ENCODE measurements around the gene CPT1B. TPM values are rescaled to one million over a fixed set of nuclear protein-coding genes. Genes with fewer than 3 reads are reported as not detected.
A peak's percentile ranks its signal among the peaks of the same experiment; 100 is the strongest.

Gene CPT1B
- total RNA-seq, 1 donor from 2014 or later: 2.1 TPM

DNA sequence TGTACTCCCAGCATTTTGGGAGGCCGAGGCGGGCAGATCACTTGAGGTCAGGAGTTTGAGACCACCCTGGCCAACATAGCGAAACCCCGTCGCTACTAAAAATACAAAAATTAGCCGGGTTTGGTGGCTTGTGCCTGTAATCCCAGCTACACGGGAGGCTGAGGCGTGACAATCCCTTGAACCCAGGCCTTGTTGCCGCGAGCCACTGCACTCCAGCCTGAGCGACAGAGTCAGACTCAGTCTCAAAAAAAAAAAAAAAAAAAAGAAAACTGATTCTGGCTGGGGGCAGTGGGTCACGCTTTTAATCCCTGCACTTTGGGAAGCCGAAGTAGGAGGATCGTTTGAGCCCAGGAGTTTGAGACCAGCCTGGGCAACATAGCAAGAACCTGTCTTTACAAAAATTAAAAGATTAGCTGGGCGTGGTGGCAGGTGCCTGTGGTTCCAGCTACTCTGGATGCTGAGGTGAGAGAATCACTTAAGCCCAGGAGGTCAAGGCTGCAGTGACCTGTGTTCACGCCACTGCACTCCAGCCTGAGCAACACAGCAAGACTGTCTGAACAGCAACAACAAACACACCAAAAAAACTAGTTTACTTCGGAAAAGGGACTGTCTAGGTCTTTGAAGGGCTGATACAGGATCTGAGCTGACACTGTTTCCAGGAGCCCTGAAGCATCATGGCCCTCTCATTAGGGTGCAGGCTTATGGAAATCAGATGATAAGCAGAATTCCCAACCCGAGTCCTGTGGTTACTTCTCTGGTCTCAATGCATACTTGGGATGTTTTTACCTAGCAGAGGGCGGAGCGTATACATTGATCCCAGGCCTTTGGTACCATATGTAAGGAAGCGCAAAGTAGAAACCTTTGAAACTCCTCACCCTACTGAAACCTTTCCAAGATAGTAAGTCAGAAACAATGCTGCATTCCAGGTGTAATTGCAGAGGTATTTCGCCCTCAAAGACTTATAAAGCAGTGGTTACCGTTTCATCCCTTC, 6.2 kb upstream of the CPT1B start:
- Histone ChIP-seq H3K4me3 (ENCODE audit: low read depth, low read length) (no peak overlapping the region), H3K36me3 (ENCODE audit: control insufficient read depth, insufficient read depth, low read length) (no peaks in the 10 kb centered on the region), H3K27me3 (ENCODE audit: control insufficient read depth, insufficient read depth, low read length) (peaks cover under 1% of the 10 kb centered on the region)
- TF ChIP-seq CTCF (IDR thresholded peaks at IDR 0.05; ENCODE audit: insufficient read depth, low read length, poor library complexity, severe bottlenecking): no peak
- no peak for DNase-seq (ENCODE audit: low read depth)

DNA sequence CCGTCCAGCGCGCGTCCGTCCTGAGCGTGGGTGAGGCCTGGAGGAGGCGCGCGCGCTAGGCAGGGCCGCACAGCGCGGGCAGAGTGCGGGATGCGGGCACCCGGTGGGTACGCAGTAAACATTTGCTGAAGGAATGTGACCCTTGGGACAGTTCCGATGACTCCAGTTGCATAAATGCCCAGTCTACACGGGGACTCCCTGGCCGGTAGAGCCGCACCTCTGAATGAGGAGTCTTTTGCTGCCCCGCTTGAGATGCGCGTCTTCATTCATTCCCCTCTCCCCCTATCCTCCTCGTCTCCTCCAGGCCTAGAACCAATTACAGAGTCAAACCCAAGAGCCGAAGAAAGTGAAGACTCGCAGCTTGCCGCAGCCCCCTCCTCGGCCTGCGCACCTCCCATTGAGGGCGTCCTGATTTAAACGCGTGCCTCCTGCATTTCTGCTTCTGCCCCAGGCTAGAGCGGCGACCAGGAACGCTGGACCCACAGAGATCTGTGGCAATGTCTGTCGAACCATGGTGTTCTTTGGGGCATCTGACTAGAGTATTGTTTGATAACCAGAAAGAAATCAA, 5.2 kb upstream of the CPT1B start:
- Histone ChIP-seq H3K27me3 (ENCODE audit: control insufficient read depth, insufficient read depth, low read length) (peaks cover 6% of the 10 kb centered on the region), H3K4me3 (ENCODE audit: low read depth, low read length) (peak overlapping the region; percentile 83), H3K36me3 (ENCODE audit: control insufficient read depth, insufficient read depth, low read length) (no peaks in the 10 kb centered on the region)
- no peak for TF ChIP-seq CTCF (IDR thresholded peaks at IDR 0.05; ENCODE audit: insufficient read depth, low read length, poor library complexity, severe bottlenecking)
- DNase-seq (ENCODE audit: low read depth): no peak

- Histone ChIP-seq H3K36me3 (ENCODE audit: control insufficient read depth, insufficient read depth, low read length) (no peaks in the 10 kb centered on the region), H3K27me3 (ENCODE audit: control insufficient read depth, insufficient read depth, low read length) (peaks cover 12% of the 10 kb centered on the region), H3K4me3 (ENCODE audit: low read depth, low read length) (peak within 1 kb of the TSS; percentile 83)
- TF ChIP-seq CTCF (IDR thresholded peaks at IDR 0.05; ENCODE audit: insufficient read depth, low read length, poor library complexity, severe bottlenecking): no peak
- DNase-seq (ENCODE audit: low read depth): peak; percentile 85
Observed at GRCh38 chr22:50582493-50583293, 4.5 kb upstream of the CPT1B start, which contains the start of gene CHKB. TSS of gene CHKB (minus strand) at chr22:50582849. CDS start at chr22:50582781, 68 bp downstream.

GRCh38 chr22:50581950-50582492, 3.8 kb upstream of the CPT1B start:
- no peak for DNase-seq (ENCODE audit: low read depth)
- Histone ChIP-seq H3K4me3 (ENCODE audit: low read depth, low read length) (peak overlapping the region; percentile 73), H3K27me3 (ENCODE audit: control insufficient read depth, insufficient read depth, low read length) (peaks cover 18% of the 10 kb centered on the region), H3K36me3 (ENCODE audit: control insufficient read depth, insufficient read depth, low read length) (no peaks in the 10 kb centered on the region)
- no peak for TF ChIP-seq CTCF (IDR thresholded peaks at IDR 0.05; ENCODE audit: insufficient read depth, low read length, poor library complexity, severe bottlenecking)

DNA sequence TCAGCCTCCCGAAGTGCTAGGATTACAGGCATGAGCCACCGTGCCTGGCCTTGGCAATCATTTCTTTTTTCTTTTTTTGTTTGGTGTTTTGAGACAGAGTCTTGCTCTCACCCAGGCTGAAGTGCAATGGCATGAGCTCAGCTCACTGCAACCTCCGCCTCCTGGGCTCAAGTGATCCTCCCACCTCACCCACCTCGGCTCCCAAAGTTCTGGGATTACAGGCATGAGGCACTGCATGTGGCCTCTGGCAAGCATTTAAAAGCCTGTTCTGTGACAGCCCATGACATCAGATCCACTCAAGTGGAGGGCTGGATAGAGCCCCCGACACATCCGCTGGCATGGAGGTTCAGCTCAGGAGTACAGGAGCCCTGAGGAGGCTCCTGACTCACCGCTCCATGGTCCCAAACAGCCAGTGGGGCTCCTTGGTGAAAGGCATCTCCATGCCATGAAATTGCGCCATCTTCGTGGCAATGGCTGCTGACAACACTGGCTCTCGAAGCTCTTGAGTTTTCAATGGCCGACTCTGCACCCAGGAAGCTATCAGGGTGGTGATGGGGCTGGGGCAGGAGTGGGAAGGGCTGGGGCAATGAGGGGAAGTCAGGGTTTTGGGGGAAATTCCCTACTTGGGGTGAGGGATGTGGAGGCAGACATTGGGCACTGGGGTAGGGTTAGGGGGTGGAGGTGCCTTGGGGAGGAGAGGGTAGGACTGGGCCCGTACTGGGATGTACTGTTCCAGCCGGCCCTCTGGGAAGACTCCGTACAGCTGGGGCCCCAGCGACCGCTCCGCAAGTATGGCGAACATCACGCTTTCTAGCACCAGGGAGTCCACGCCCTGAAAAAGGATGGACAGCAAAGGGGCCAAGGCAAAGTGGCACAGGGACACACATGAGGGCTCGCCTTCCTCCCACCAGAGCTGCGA, 3.1 kb upstream of the CPT1B start:
- Histone ChIP-seq H3K4me3 (ENCODE audit: low read depth, low read length) (peak overlapping the region; percentile 73), H3K27me3 (ENCODE audit: control insufficient read depth, insufficient read depth, low read length) (peaks cover 19% of the 10 kb centered on the region), H3K36me3 (ENCODE audit: control insufficient read depth, insufficient read depth, low read length) (no peaks in the 10 kb centered on the region)
- no peak for TF ChIP-seq CTCF (IDR thresholded peaks at IDR 0.05; ENCODE audit: insufficient read depth, low read length, poor library complexity, severe bottlenecking)
- no peak for DNase-seq (ENCODE audit: low read depth)

All from kidney epithelial cell (primary cell).